HG03439 (cell line): ENCODE data around the gene SSBP2.
"Not testable (repeated sequence)": the region's sequence is repeated elsewhere in the genome, so short reads cannot be mapped to it uniquely, and the experiment has no call there.

Source experiments
- ATAC-seq: cut with Tn5 transposase; IDR thresholded peaks from one replicate; pipeline ENCODE4 v1.9.1; 2021; ENCODE audit warnings: mild to moderate bottlenecking, moderate library complexity; ENCODE audit not compliant: unreplicated experiment

Gene SSBP2

GRCh38 chr5:81675420-81675819 is 75.5 kb downstream of the SSBP2 start:
- no peak for ATAC-seq

GRCh38 chr5:81665795-81666194 is 85.1 kb downstream of the SSBP2 start:
- ATAC-seq, result no peak

DNA sequence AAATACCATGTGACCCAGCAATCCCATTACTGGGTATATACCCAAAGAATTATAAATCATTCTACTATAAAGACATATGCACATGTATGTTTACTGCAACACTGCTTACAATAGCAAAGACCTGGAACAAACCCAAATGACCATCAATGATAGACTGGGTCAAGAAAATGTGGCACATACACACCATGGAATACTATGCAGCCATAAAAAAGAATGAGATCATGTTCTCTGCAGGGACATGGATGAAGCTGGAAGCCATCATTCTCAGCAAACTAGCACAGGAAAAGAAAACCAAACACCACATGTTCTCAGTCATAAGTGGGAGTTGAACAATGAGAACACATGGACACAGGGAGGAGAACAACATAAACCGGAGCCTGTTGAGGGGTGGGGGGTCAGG is 90.3 kb downstream of the SSBP2 start:
- ATAC-seq, result not testable (repeated sequence)

DNA sequence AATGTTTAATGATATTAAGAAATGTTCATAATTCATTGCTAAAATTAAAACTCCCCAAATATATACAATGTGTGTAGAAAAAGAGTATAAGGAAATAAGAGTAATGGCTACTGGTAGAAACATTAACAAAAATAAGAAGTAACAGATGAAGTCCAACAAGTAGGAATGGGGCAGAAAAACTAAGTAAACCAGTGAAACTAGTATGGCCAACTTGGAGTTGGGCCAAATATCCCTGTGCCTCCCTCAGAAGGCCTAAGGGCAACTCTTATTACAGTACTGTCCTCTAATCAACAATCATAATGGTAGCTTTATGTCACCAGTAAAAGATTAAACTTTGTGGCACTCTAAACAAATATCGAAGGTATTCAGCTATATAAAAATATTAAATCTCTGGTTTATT is 93.5 kb downstream of the SSBP2 start:
- no peak for ATAC-seq

- ATAC-seq, result no peak
Measured at GRCh38 chr5:81656783-81657182, 94.1 kb downstream of the SSBP2 start.

GRCh38 chr5:81650987-81651386 is 99.9 kb downstream of the SSBP2 start:
- no peak for ATAC-seq

DNA sequence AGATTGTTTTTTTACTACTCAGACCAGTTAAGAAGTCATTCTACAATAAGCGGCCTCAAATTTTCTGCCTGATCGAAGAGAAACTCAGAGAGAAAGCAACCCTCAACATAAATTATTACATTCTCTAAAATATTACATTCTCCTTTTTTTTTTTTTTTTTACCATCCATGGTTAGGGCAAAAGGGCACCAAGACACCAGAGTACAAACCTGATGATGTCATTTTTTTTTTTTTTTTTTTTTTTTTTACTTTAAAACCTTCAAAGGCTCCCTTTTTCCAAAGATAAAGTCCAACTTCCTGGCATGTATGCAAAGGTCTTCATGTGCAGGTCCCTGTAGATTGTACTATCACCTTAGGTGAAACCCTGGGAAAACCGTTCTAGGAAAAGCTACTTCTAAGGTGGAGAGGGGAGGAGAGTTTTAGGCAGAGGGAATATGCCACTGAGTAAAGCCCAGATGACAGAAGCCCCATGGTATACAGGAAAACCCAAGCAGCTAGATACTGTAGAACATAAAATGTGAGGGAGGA is 104.4 kb downstream of the SSBP2 start:
- ATAC-seq, result no peak

DNA sequence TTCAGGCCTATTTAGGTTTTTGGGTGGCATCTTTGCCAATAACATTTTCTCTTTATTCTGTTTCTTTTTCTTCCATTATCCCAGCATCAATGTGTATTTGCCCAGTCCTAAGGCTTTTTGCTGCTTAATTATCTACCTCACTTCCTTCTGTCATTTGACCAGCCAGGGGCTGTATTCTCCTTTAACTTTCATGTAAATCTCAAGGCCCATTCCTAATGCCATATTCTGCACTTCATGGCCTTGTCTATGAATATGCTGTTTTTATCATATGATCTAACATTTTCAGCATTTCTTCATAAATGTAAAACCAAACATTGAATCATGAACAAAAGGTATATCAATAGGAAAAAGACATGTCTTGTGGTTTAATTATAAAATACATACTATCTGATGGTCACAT is 108.7 kb downstream of the SSBP2 start:
- ATAC-seq, result no peak

DNA sequence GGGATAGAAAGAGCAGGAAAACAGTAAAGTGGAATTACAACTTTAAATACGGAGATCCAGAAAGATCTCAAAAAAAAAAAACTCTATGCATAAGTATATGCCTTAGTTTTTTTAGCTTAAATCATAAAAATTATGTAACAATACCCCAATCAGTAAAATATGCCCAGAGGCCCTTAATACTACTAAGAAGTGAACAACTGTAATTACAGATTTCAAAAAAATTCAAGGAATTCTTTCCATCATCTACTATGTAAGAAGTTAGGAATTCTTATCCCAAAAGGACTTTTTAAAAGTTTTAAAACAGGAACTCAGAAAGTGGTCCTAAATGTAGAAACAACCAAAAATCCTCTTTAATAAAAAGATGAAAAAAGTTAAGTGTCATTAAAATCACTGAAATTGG is 111.3 kb downstream of the SSBP2 start:
- no peak for ATAC-seq

DNA sequence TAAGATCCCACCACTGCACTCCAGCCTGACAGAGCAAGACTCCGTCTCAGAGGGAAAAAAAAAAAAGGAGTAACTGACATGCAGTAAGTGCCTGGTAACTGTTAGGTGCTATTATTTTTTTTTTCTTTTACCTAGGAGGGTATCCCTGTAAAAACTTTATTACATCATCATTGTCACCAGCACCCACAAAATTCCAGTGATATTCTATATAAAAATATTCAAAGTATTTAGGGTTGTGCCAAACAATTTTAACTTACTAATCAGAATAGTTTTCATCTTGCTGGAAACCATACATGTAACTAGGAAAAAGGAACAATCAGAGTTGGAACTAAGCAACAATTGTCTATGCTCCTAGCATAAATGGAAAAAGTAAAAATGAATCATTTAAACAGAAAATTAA is 112.4 kb downstream of the SSBP2 start:
- ATAC-seq, result no peak

DNA sequence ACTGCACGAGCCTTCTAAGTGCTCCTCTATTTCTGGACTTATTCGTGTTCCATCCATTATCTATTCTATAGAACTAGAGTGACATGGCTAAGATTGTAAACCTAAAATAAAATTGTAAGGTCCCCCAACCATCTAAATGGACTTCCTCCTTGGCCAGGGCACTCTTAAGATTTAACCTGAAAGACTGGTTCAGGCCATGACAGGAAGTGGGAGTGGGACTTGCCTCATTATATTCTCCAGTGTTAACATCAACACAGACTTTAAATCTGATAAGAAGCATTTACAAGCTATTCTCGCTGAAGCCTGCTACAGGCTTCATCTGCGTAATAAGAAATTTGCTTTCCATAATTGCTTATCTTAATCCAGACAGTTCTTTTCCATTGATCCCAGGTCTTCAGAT is 117.0 kb downstream of the SSBP2 start:
- ATAC-seq, result no peak

DNA sequence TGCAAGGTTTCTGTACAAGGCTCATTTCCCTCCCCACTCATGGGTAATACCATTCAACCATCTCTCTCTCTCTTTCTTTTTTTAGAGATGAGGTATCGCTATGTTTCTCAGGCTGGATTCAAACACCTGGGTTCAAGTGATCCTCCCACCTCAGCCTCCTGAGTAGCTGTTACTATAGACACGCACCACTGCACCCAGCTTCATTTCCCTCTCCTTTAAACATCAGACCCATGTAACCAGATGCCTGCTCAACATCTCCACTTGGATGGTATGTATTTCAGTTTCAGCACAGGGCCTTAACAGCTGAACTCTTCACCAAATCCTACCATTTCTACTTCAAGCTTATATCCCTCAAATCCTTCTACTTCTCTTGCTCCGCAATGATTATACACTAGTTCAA is 117.4 kb downstream of the SSBP2 start:
- ATAC-seq, result no peak

GRCh38 chr5:81632679-81633078 is 118.2 kb downstream of the SSBP2 start:
- ATAC-seq, result no peak

DNA sequence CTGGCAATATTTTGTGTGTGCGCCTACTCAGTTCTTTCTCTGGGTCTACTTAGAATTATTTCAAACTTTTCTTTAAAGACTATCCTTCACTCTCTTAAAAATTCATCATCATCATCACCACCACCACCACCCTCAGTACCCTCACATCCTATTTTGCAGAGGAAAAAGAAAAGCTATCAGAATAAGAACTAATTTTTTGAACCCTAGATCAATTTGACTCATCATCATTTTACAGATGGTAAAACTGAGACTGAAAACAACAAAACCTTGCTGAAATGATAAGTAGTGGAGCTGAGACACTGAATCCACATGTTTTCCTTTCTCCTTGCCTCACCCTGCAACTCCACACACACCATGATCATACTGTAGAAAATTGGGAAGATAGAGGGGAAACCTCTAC is 119.3 kb downstream of the SSBP2 start:
- ATAC-seq, result no peak

DNA sequence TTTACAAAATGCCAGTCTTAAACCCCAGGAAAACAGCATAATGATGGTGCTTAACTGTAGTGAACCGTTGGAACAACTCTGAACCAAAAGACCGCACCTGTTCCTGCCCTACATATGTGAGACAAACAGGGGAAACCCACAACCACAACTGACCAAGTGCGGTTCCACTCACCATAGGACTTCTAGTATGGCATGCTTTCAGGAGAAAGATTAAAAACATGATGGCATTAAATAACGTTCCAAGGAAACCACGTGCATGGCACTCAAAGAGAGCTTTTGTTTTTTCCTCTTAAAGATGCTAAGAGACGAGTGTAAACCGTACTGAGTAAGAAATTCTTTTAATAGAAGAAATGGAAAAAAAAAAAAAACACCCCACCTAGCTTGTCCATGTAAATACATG is 119.8 kb downstream of the SSBP2 start:
- ATAC-seq, result peak; percentile 69

DNA sequence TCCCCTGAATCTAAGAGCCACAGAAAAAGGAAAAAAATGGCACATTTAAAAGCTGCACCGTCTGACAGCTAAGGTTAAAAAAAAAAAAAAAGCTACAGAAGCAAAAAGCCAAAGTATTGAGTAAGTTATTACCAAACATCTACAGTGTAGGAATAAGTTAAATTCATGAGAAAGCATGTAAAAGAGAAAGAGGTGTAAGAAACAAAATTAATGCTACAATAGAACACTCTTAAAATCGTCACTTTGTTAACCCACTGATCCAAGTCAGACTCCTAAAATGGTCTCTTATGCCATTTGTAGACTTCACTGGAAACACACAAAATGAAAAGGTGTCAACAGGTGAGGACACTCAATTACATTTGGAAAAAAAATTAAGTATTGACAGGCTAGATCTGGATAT is 120.2 kb downstream of the SSBP2 start:
- ATAC-seq, result no peak

DNA sequence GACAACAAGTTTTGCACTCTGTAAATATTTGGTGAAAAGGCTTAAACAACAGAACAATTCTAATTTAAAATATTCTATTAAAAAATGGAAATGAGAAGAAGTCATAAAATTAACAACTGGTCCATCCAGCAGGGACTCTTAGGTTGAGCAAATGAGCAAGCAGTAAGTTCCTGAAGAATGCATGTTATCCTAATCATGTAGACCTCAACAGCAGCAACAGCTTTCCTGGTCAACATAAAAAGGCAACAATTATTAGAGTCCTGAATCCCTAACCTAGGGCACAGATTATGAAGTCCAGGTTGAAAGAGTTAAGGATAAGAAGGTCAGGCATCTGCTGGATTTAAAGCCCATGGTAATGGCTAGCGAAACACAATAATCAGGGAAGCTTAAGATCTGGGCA is 120.9 kb downstream of the SSBP2 start:
- no peak for ATAC-seq

DNA sequence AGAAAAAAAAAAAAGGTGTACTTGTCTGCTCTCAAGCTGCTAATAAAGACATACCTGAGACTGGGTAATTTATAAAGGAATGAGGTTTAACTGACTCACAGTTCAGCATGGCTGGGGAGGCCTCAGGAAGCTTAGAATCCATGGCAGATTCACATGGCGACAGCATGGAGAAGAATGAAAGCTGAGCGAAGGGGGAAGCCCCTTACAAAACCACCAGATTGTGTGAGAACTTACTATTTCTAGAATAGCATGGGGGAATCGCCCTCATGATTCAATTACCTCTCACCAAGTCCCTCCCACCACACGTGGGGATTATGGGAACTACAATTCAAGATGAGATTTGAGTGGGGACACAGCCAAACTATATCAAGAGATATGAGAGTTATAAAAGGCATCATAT is 122.8 kb downstream of the SSBP2 start:
- ATAC-seq, result not testable (repeated sequence)

DNA sequence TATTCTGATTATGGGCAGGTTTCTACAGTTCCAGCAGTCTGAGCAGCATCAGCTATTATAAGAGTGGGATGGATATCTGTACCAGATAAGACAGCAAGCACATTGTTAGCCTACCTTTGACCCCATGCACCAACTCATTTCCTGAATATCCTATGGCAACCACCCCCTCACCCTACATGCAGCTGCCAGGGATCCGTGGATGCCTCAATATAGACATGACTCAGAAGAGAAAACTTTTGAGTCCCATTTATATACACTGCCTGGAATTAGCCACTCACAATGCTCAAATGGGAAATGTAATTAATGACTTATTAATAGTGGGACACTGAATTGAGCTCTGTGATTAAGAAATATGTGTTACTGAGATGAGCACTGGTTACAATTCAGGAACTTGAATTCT is 124.4 kb downstream of the SSBP2 start:
- no peak for ATAC-seq

- ATAC-seq, result no peak
Measured at GRCh38 chr5:81609810-81610375, 141.0 kb downstream of the SSBP2 start.

- ATAC-seq, result no peak
Measured at GRCh38 chr5:81608976-81609375, 141.9 kb downstream of the SSBP2 start.

GRCh38 chr5:81607693-81608092 is 143.2 kb downstream of the SSBP2 start:
- ATAC-seq, result no peak

GRCh38 chr5:81606150-81606549 is 144.7 kb downstream of the SSBP2 start:
- no peak for ATAC-seq
